Activated naive CD8-positive, alpha-beta T cell (primary cell): ENCODE measurements around the gene TMIGD1.
A peak's percentile ranks its signal among the peaks of the same experiment; 100 is the strongest.

ENCODE experiments used
- H3K27ac Mint-ChIP-seq: one replicate; pipeline ENCODE4 v1.8.0; 2021; ENCODE audit warnings: mixed read lengths
- H3K27me3 Mint-ChIP-seq: one replicate; pipeline ENCODE4 v1.8.0; 2021; ENCODE audit warnings: mixed read lengths
- H3K36me3 Mint-ChIP-seq: one replicate; pipeline ENCODE4 v1.8.0; 2021; ENCODE audit warnings: mixed read lengths
- H3K4me1 Mint-ChIP-seq: one replicate; pipeline ENCODE4 v1.8.0; 2021; ENCODE audit warnings: low read depth, mixed read lengths
- H3K4me3 Mint-ChIP-seq: one replicate; pipeline ENCODE4 v1.8.0; 2021; ENCODE audit warnings: mild to moderate bottlenecking, mixed read lengths
- H3K9me3 Mint-ChIP-seq: one replicate; pipeline ENCODE4 v1.8.0; 2021; ENCODE audit warnings: low read depth, mixed read lengths

TMIGD1 gene

GRCh38 chr17:30323895-30324319 lies 9.9 kb downstream of the TMIGD1 start:
- Mint-ChIP-seq H3K4me1 (peaks cover 33% of the 10 kb centered on the region), H3K36me3 (no peaks in the 10 kb centered on the region), H3K27me3 (no peaks in the 10 kb centered on the region), H3K27ac (peak overlapping the region; percentile 85), H3K4me3 (peak overlapping the region; percentile 56), H3K9me3 (no peaks in the 10 kb centered on the region)

DNA sequence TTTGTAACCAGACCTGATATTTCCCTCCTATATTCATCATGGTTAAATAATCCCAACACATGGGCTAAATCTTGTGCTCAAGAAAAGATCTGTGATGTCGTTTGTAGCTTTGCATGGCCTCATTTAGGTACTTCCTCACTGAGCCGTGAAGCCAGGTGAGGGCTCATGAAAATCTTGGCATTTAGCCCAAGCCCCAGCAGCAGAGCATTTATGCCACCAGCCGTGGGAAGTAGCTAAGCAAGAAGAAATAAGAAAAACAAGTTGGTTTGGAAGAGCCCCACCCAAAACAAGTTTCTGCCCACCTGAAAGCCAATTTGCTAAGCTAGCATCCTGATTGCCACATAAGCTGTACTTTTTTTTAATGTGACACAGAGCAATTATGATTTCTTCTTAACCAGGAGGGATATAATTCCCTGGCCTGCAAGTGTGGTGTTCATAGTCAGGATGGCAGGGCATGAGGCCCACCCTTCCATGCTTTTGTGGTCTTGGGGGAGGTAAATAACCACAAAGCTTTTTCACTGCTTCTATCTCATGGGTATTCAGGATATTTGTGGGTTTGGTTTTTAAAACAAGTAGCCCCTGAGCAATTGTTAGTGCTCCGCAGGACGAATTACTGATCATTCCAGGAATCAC lies 10.5 kb downstream of the TMIGD1 start:
- Mint-ChIP-seq H3K27me3 (no peaks in the 10 kb centered on the region), H3K4me3 (peak overlapping the region; percentile 56), H3K4me1 (peaks cover 33% of the 10 kb centered on the region), H3K36me3 (no peaks in the 10 kb centered on the region), H3K27ac (peak overlapping the region; percentile 85), H3K9me3 (no peaks in the 10 kb centered on the region)

GRCh38 chr17:30321314-30321713 lies 12.5 kb downstream of the TMIGD1 start:
- Mint-ChIP-seq H3K4me3 (no peak overlapping the region), H3K4me1 (peaks cover 30% of the 10 kb centered on the region), H3K36me3 (no peaks in the 10 kb centered on the region), H3K9me3 (no peaks in the 10 kb centered on the region), H3K27me3 (no peaks in the 10 kb centered on the region), H3K27ac (no peak overlapping the region)

DNA sequence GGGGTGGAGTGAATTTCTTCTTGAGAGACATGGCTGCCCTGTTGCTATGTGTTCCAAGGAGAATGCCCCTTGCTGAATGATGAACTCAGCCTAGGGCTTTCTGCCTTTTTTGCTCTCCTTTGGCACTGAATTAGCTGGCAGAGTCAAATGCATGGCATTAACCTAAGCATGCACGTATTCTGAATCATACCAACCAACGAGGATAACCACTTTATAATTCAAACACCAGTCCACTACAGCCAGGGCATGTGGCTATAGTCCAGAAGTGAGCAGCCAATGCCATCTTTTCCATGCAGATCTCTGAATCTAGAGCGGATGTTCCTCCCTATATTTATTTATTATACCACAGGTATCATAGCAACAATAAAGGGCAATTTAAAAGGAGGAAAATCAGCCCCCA lies 15.7 kb downstream of the TMIGD1 start:
- H3K4me1 Mint-ChIP-seq, result peaks cover 9% of the 10 kb centered on the region
- H3K36me3 Mint-ChIP-seq, result no peaks in the 10 kb centered on the region

GRCh38 chr17:30316736-30317135 lies 17.1 kb downstream of the TMIGD1 start:
- H3K4me1 Mint-ChIP-seq, result peaks cover 2% of the 10 kb centered on the region

More for the DNA sequence above, 15.7 kb downstream of the TMIGD1 start:
- Mint-ChIP-seq H3K4me3 (no peak overlapping the region), H3K9me3 (no peaks in the 10 kb centered on the region), H3K27ac (no peak overlapping the region), H3K27me3 (no peaks in the 10 kb centered on the region)

DNA sequence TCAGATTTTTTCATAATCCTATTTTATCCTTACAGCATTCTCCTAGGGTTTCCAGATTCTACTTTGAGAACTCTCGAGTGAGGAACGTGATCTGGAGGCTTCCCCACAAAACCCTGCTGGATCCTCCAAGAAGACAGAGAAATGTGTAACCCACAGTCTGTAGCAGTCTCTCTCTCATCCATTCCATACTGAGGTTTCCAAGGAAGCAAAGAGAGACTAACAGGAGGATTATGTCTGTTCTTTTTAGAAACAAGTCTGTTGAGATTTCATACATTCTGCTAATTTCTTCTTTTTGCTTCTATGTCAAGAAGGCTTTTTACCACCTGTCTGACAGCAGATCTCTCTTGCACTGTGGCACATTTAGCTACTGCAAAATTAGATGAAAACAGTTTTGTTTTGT lies 18.8 kb downstream of the TMIGD1 start:
- H3K9me3 Mint-ChIP-seq, result no peaks in the 10 kb centered on the region
- H3K4me3 Mint-ChIP-seq, result no peak overlapping the region
- H3K36me3 Mint-ChIP-seq, result no peaks in the 10 kb centered on the region
- peaks cover 2% of the 10 kb centered on the region for H3K4me1 Mint-ChIP-seq
- H3K27me3 Mint-ChIP-seq, result no peaks in the 10 kb centered on the region
- H3K27ac Mint-ChIP-seq, result no peak overlapping the region

More at GRCh38 chr17:30316736-30317135, 17.1 kb downstream of the TMIGD1 start:
- no peak overlapping the region for H3K4me3 Mint-ChIP-seq
- no peaks in the 10 kb centered on the region for H3K36me3 Mint-ChIP-seq
- no peaks in the 10 kb centered on the region for H3K9me3 Mint-ChIP-seq
- no peak overlapping the region for H3K27ac Mint-ChIP-seq
- no peaks in the 10 kb centered on the region for H3K27me3 Mint-ChIP-seq

DNA sequence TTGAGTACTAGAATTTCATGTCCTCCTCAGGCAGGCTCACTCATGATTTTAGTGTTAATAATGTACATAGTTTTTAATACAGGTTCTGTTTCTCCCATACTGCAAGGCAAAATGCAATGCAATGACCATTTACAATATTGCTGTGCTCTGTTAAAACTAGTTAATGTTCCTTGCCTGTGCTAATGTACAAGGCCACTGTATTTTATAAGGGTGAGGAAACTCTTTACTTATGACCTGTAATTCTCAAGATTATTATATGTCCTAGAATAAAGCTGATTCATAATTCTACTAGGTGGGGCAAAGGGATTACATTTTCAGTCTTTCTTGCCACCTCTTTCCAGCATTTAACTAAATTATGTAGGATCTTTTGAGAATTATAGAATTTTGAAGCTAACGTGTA lies 19.4 kb downstream of the TMIGD1 start:
- Mint-ChIP-seq H3K4me3 (no peak overlapping the region), H3K9me3 (no peaks in the 10 kb centered on the region), H3K27ac (no peak overlapping the region), H3K4me1 (peaks cover 2% of the 10 kb centered on the region), H3K27me3 (no peaks in the 10 kb centered on the region), H3K36me3 (no peaks in the 10 kb centered on the region)

DNA sequence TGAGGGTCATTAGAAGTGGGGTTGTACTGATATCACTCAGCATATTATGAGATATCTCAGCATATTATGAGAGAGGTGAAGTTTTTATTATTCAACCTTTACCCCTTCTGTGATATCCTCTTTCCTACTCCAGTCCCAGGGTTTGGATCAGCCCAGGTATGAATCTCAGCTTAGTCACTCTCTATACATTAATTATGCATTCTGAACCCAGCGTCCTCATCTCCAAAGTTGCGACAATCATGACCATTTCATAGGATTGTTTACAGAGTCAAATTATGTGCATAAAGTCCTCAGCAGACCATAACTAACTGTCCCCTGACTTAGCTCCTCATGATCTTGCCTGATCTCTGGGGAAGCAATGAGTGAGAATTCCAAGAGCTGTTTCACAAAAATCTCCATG lies 21.6 kb downstream of the TMIGD1 start:
- no peaks in the 10 kb centered on the region for H3K36me3 Mint-ChIP-seq
- no peaks in the 10 kb centered on the region for H3K27me3 Mint-ChIP-seq
- H3K27ac Mint-ChIP-seq, result no peak overlapping the region
- no peaks in the 10 kb centered on the region for H3K9me3 Mint-ChIP-seq
- no peak overlapping the region for H3K4me3 Mint-ChIP-seq
- H3K4me1 Mint-ChIP-seq, result peaks cover 2% of the 10 kb centered on the region

DNA sequence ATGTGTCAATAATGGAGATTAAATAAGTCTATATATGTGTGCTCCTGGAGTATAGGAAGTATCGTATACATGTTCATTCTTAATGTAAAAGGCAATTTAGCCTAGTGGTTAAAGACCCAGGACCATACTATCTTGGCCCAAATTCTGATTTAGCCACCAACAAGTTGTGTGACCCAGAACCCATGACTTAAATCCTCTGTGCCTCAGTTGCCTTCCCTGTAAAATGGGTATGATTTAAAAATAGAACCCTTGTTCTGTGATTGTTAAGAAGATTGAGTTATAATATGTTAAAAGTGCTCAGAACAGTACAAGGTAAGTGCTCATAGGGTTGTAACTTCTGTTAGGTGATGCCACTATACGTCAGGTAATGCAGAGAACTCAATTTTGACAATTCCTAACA lies 23.3 kb downstream of the TMIGD1 start:
- Mint-ChIP-seq H3K36me3 (no peaks in the 10 kb centered on the region), H3K27me3 (no peaks in the 10 kb centered on the region), H3K4me3 (no peak overlapping the region), H3K4me1 (peaks cover 2% of the 10 kb centered on the region), H3K9me3 (no peaks in the 10 kb centered on the region), H3K27ac (no peak overlapping the region)

- Mint-ChIP-seq H3K36me3 (no peaks in the 10 kb centered on the region), H3K9me3 (no peaks in the 10 kb centered on the region), H3K27me3 (no peaks in the 10 kb centered on the region), H3K27ac (no peak overlapping the region), H3K4me3 (no peak overlapping the region), H3K4me1 (no peaks in the 10 kb centered on the region)
Observed at GRCh38 chr17:30309591-30309990, 24.3 kb downstream of the TMIGD1 start.

DNA sequence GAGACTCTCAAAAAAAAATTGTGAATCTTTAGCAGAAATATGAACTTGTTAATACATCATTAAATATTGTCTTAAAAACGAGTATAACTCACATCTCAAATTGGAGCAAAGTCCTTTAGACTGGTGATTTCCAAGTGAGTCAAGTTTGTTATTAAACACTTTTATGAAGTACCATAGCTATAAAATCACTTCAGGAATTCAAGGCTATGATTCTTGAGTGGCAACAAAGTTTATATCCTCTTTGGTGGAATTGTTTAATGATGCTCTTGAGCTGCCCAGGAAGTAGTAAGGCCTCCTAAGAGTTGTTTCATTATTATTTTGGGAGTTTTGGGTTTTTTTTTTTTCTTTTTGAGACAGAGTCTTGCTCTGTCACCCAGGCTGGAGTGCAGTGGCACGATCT lies 25.5 kb downstream of the TMIGD1 start:
- Mint-ChIP-seq H3K4me1 (no peaks in the 10 kb centered on the region), H3K9me3 (no peaks in the 10 kb centered on the region), H3K27ac (no peak overlapping the region), H3K36me3 (no peaks in the 10 kb centered on the region), H3K27me3 (no peaks in the 10 kb centered on the region), H3K4me3 (no peak overlapping the region)

DNA sequence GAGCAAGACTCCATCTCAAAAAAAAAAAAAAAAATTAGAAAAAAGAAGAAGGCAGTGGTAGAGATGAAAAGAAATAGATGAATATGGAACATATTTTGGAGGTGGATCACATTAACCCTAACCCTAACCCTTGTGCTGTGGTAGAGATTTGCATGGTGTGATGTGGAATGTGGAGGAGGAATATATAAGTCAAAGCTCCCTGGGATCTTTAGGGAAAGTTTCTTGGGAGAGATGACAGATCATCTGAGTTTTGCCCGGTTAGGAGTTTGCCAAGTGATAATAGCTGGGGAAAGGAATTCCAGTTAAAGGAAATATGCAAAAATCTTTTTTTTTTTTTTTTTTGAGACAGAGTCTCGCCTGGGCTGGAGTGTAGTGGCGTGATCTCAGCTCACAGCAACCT lies 29.1 kb downstream of the TMIGD1 start:
- H3K4me3 Mint-ChIP-seq, result no peak overlapping the region
- peaks cover 3% of the 10 kb centered on the region for H3K36me3 Mint-ChIP-seq
- H3K27ac Mint-ChIP-seq, result no peak overlapping the region
- no peaks in the 10 kb centered on the region for H3K27me3 Mint-ChIP-seq
- H3K9me3 Mint-ChIP-seq, result peaks cover 7% of the 10 kb centered on the region
- peaks cover 5% of the 10 kb centered on the region for H3K4me1 Mint-ChIP-seq

GRCh38 chr17:30302241-30302640 lies 31.6 kb downstream of the TMIGD1 start:
- Mint-ChIP-seq H3K27me3 (no peaks in the 10 kb centered on the region), H3K27ac (no peak overlapping the region), H3K36me3 (peaks cover 3% of the 10 kb centered on the region), H3K4me1 (peaks cover 5% of the 10 kb centered on the region), H3K9me3 (peaks cover 7% of the 10 kb centered on the region), H3K4me3 (no peak overlapping the region)

DNA sequence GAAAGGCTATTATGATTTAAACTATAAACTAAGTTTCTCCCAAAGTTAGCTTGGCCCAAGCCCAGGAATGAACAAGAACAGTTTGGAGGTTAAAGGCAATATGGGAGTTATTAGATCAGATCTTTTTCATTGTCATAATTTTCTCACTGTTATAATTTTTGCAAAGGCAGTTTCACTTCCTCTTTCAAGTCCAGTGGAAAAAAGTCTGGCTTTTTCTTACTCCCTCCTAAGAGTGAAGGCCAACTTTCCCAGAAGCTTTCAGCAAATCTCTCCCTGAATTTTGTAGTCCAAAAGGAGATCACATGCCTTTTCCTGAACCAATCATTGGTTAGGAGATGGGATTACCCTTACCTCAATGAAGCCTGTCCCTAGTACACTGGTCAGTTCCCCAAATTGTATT lies 33.0 kb downstream of the TMIGD1 start:
- peaks cover 3% of the 10 kb centered on the region for H3K36me3 Mint-ChIP-seq
- H3K27me3 Mint-ChIP-seq, result no peaks in the 10 kb centered on the region
- no peak overlapping the region for H3K27ac Mint-ChIP-seq
- peaks cover 5% of the 10 kb centered on the region for H3K4me1 Mint-ChIP-seq
- H3K9me3 Mint-ChIP-seq, result peaks cover 7% of the 10 kb centered on the region
- no peak overlapping the region for H3K4me3 Mint-ChIP-seq

- H3K27ac Mint-ChIP-seq, result no peak overlapping the region
- peaks cover 5% of the 10 kb centered on the region for H3K4me1 Mint-ChIP-seq
- H3K4me3 Mint-ChIP-seq, result no peak overlapping the region
- peaks cover 7% of the 10 kb centered on the region for H3K9me3 Mint-ChIP-seq
- peaks cover 3% of the 10 kb centered on the region for H3K36me3 Mint-ChIP-seq
- no peaks in the 10 kb centered on the region for H3K27me3 Mint-ChIP-seq
Observed at GRCh38 chr17:30299000-30299399, 34.9 kb downstream of the TMIGD1 start.

- H3K27ac Mint-ChIP-seq, result no peak overlapping the region
- peaks cover 3% of the 10 kb centered on the region for H3K36me3 Mint-ChIP-seq
- H3K4me1 Mint-ChIP-seq, result peaks cover 5% of the 10 kb centered on the region
- peaks cover 7% of the 10 kb centered on the region for H3K9me3 Mint-ChIP-seq
- H3K4me3 Mint-ChIP-seq, result no peak overlapping the region
- no peaks in the 10 kb centered on the region for H3K27me3 Mint-ChIP-seq
Observed at GRCh38 chr17:30297715-30298114, 36.1 kb downstream of the TMIGD1 start.
